Frontal cortex (tissue), 4 donors: ENCODE results near the gene AGAP1. TPM values are rescaled to one million over a fixed set of nuclear protein-coding genes. Genes with fewer than 3 reads are reported as not detected.

Experiments used
- DNase-seq, 2 donors: peaks; one replicate each; pipeline ENCODE4 v3.0.0; 2012; ENCODE audit warnings: low spot score in 2 of 2
- FAIRE-seq: peaks from 2 replicates; lab custom pipeline; 2012; peaks lifted over from hg19 to GRCh38; lab: Jason Lieb, UNC
- total RNA-seq: library from RNA; depleted of rRNA; stranded (reverse); fragments of >200 nt; gene quantifications from one replicate; pipeline ENCODE4 v1.2.3, GENCODE V29; 2014
- donor health status: control.
- donor health status: control.
- donor health status: control.

AGAP1 gene
- total RNA-seq, 1 donor from 2014 or later: 27.3 TPM

- FAIRE-seq: no peak
- peak in 1 of 2 donors; percentile 33 for DNase-seq
Observed at GRCh38 chr2:235709969-235710879, 216.4 kb downstream of the AGAP1 start.

- DNase-seq (no peak), FAIRE-seq (no peak)
Observed at GRCh38 chr2:235710933-235711332, 217.1 kb downstream of the AGAP1 start.

- no peak for FAIRE-seq
- DNase-seq: no peak
Observed at GRCh38 chr2:235711527-235711926, 217.7 kb downstream of the AGAP1 start.

GRCh38 chr2:235712176-235712575, 218.3 kb downstream of the AGAP1 start:
- no peak for FAIRE-seq

GRCh38 chr2:235713189-235713588, 219.3 kb downstream of the AGAP1 start:
- DNase-seq (no peak), FAIRE-seq (no peak)

More at GRCh38 chr2:235712176-235712575, 218.3 kb downstream of the AGAP1 start:
- DNase-seq: no peak

- DNase-seq (no peak), FAIRE-seq (no peak)
Observed at GRCh38 chr2:235715601-235716000, 221.8 kb downstream of the AGAP1 start.

GRCh38 chr2:235716875-235717496, 223.1 kb downstream of the AGAP1 start:
- DNase-seq (peak in 1 of 2 donors; percentile 39), FAIRE-seq (no peak)

- no peak for FAIRE-seq
- no peak for DNase-seq
Observed at GRCh38 chr2:235719146-235719942, 225.5 kb downstream of the AGAP1 start.

- FAIRE-seq: no peak
- no peak for DNase-seq
Observed at GRCh38 chr2:235721625-235722024, 227.8 kb downstream of the AGAP1 start.

- DNase-seq (no peak), FAIRE-seq (no peak)
Observed at GRCh38 chr2:235722869-235723268, 229.0 kb downstream of the AGAP1 start.

- no peak for FAIRE-seq
- DNase-seq: no peak
Observed at GRCh38 chr2:235723371-235723770, 229.5 kb downstream of the AGAP1 start.

- FAIRE-seq (no peak), DNase-seq (no peak)
Observed at GRCh38 chr2:235723811-235724465, 230.1 kb downstream of the AGAP1 start.

- no peak for DNase-seq
- FAIRE-seq: no peak
Observed at GRCh38 chr2:235725016-235725489, 231.2 kb downstream of the AGAP1 start.

- no peak for DNase-seq
- FAIRE-seq: no peak
Observed at GRCh38 chr2:235725841-235726240, 232.0 kb downstream of the AGAP1 start.

- no peak for FAIRE-seq
Observed at GRCh38 chr2:235726554-235726953, 232.7 kb downstream of the AGAP1 start.

GRCh38 chr2:235727174-235727573, 233.3 kb downstream of the AGAP1 start:
- DNase-seq: no peak
- FAIRE-seq: no peak

More at GRCh38 chr2:235726554-235726953, 232.7 kb downstream of the AGAP1 start:
- DNase-seq: no peak

GRCh38 chr2:235727891-235728799, 234.3 kb downstream of the AGAP1 start:
- FAIRE-seq: no peak

GRCh38 chr2:235728800-235729556, 235.1 kb downstream of the AGAP1 start:
- FAIRE-seq (no peak), DNase-seq (no peak)

More at GRCh38 chr2:235727891-235728799, 234.3 kb downstream of the AGAP1 start:
- no peak for DNase-seq
